ENCODE data around the gene CHST11.

Gene CHST11

DNA sequence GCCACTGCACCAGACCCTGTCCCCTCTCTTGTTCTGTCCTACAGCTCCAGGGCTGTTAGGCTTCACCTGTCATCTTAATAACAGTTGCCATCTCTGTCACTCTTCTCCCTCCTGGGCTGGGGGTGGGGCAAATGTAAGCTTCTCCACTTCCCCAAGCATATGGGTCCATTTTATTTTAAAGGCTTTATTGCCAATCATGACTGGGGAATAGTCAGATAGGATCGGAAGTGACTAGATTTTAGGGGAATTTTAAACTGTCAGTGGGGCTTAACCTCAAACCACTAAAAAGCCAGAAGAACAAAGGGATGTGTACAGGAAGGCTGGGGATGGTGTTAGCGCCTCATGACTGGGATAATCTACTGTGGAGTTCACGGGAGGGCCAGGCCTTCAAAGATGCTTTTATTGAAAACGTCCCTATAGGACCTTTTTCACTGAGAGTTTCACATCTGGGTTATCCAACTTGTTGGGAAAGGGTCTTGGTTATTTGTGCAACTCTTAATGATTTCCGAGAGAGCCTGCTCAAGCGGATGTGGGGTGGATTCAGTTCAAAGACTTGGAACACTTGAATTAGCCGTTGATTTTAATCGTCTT lies 41.6 kb downstream of the CHST11 start:
- H3K27ac ChIP-seq (ENCODE audit: low read depth, low read length) = no peak overlapping the region
- H3K9me3 ChIP-seq (ENCODE audit: control insufficient read depth in 1 of 2, low read length in 2 of 2) = no peaks in the 10 kb centered on the region
- no peak overlapping the region for H3K4me3 ChIP-seq (ENCODE audit: low read depth in 1 of 2, low read length in 2 of 2)
- H3K36me3 ChIP-seq (ENCODE audit: control insufficient read depth in 1 of 2, insufficient read depth in 2 of 2, low read length in 2 of 2) = no peaks in the 10 kb centered on the region
- H3K27me3 ChIP-seq (ENCODE audit: control insufficient read depth in 1 of 2, insufficient read depth in 2 of 2, low read length in 2 of 2) = no peaks in the 10 kb centered on the region
- no peak overlapping the region for H3K9ac ChIP-seq (ENCODE audit: low read depth in 1 of 2, low read length in 2 of 2)
- peaks cover 13 to 35% of the 10 kb centered on the region in 2 donors for H3K4me1 ChIP-seq (ENCODE audit: control insufficient read depth in 1 of 2, insufficient read depth in 2 of 2, low read length in 2 of 2)

DNA sequence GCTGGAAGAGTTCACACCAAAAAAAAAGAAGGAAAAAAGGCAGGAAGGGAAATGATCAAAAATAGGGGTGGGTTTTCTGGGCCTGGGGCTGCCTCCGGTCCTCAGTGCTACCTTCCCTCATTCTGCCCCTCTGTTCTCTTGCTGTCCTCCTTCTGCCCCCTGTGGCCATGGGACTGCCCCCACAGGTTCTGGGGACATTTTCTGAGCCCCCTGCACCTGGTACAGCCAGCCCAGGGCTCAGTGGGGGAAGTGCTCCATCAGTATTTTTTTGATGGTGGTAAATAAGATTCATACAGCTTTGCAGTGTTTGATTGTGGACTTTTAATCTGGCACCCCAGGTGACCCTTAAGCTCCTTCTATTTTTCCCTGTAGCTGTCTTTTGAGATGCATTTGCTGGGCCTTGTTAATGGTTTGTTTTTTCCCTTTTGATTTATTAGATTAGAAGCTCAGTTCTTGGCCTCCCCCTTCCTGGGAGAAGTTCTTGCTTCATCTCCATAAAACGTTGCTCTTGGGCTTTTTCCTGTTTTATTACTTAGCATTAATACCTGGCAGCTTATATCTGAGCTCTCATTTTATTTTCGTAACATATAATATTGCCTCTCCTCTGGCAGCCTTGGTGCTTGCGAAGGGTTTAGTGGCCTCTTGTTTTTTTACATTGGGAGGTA lies 43.1 kb downstream of the CHST11 start:
- Histone ChIP-seq H3K9ac (ENCODE audit: low read depth in 1 of 2, low read length in 2 of 2) (no peak overlapping the region), H3K4me1 (ENCODE audit: control insufficient read depth in 1 of 2, insufficient read depth in 2 of 2, low read length in 2 of 2) (peaks cover 16 to 23% of the 10 kb centered on the region in 2 donors), H3K36me3 (ENCODE audit: control insufficient read depth in 1 of 2, insufficient read depth in 2 of 2, low read length in 2 of 2) (no peaks in the 10 kb centered on the region), H3K27ac (ENCODE audit: low read depth, low read length) (no peak overlapping the region), H3K9me3 (ENCODE audit: control insufficient read depth in 1 of 2, low read length in 2 of 2) (no peaks in the 10 kb centered on the region), H3K27me3 (ENCODE audit: control insufficient read depth in 1 of 2, insufficient read depth in 2 of 2, low read length in 2 of 2) (no peaks in the 10 kb centered on the region), H3K4me3 (ENCODE audit: low read depth in 1 of 2, low read length in 2 of 2) (no peak overlapping the region)

DNA sequence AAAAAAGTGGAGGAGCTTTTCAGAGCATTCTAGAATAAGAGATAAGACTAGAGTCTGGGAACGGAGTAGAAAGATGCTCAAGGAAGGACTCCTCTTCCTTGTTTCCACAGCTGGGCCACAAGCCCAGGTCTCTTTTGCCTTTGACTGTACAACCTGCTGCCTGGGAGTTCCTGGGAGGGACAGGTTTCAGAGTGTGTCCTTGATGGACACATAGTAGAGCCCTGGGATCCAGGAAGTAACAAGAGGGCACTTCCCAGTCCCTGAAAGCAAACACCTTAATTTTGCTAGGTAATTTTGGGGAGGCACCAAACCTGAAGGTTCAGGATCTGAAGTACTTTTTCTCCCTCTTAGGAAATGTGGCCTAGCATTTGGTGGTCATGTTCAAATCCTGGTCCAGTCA lies 44.4 kb downstream of the CHST11 start:
- no peaks in the 10 kb centered on the region for H3K27me3 ChIP-seq (ENCODE audit: control insufficient read depth in 1 of 2, insufficient read depth in 2 of 2, low read length in 2 of 2)
- peaks cover 22 to 24% of the 10 kb centered on the region in 2 donors for H3K4me1 ChIP-seq (ENCODE audit: control insufficient read depth in 1 of 2, insufficient read depth in 2 of 2, low read length in 2 of 2)
- no peak overlapping the region for H3K4me3 ChIP-seq (ENCODE audit: low read depth in 1 of 2, low read length in 2 of 2)
- H3K9me3 ChIP-seq (ENCODE audit: control insufficient read depth in 1 of 2, low read length in 2 of 2) = no peaks in the 10 kb centered on the region
- H3K9ac ChIP-seq (ENCODE audit: low read depth in 1 of 2, low read length in 2 of 2) = no peak overlapping the region
- H3K36me3 ChIP-seq (ENCODE audit: control insufficient read depth in 1 of 2, insufficient read depth in 2 of 2, low read length in 2 of 2) = no peaks in the 10 kb centered on the region
- no peak overlapping the region for H3K27ac ChIP-seq (ENCODE audit: low read depth, low read length)

DNA sequence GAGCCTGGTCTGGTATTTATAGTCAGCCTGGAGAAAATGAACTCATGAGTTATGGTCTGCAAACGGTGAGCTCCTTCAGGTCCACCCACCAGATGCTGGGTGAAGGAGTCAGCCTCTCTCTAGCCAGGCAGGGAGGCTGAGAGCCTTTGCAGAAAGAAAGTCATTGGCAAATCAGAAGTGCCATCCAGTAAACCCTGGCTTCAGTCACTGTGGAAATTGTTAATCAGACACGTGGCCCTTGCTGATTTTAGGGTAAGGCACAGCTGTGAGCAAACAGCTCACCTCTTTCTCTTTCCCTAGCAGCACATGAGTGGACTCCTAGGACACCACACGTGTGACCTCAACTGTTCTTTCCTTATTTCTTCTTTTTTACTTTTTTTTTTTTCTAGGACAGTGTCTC lies 44.9 kb downstream of the CHST11 start:
- no peaks in the 10 kb centered on the region for H3K27me3 ChIP-seq (ENCODE audit: control insufficient read depth in 1 of 2, insufficient read depth in 2 of 2, low read length in 2 of 2)
- H3K9me3 ChIP-seq (ENCODE audit: control insufficient read depth in 1 of 2, low read length in 2 of 2) = no peaks in the 10 kb centered on the region
- H3K36me3 ChIP-seq (ENCODE audit: control insufficient read depth in 1 of 2, insufficient read depth in 2 of 2, low read length in 2 of 2) = no peaks in the 10 kb centered on the region
- no peak overlapping the region for H3K27ac ChIP-seq (ENCODE audit: low read depth, low read length)
- H3K4me1 ChIP-seq (ENCODE audit: control insufficient read depth in 1 of 2, insufficient read depth in 2 of 2, low read length in 2 of 2) = peaks cover 17 to 25% of the 10 kb centered on the region in 2 donors
- no peak overlapping the region for H3K4me3 ChIP-seq (ENCODE audit: low read depth in 1 of 2, low read length in 2 of 2)
- no peak overlapping the region for H3K9ac ChIP-seq (ENCODE audit: low read depth in 1 of 2, low read length in 2 of 2)

DNA sequence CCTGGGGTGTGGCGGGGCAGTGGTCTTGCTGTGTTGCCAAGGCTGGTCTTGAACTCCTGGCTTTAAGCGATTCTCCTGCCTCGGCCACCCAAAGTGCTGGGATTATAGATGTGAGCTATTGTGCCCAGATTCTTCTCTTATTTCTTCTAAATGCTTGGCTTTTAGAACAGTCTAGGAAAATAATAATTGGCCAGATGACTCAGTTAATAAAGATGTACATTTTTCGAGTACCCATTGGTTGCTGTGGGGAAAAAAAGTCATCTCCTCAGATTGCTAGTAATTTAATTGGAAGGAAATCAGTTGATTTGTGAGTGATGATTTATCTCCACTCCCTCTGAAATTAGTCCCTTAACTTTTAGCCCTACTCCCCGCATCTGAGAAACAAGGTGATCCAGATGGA lies 45.5 kb downstream of the CHST11 start:
- no peaks in the 10 kb centered on the region for H3K27me3 ChIP-seq (ENCODE audit: control insufficient read depth in 1 of 2, insufficient read depth in 2 of 2, low read length in 2 of 2)
- peaks cover 12 to 25% of the 10 kb centered on the region in 2 donors for H3K4me1 ChIP-seq (ENCODE audit: control insufficient read depth in 1 of 2, insufficient read depth in 2 of 2, low read length in 2 of 2)
- H3K9ac ChIP-seq (ENCODE audit: low read depth in 1 of 2, low read length in 2 of 2) = no peak overlapping the region
- H3K9me3 ChIP-seq (ENCODE audit: control insufficient read depth in 1 of 2, low read length in 2 of 2) = no peaks in the 10 kb centered on the region
- H3K36me3 ChIP-seq (ENCODE audit: control insufficient read depth in 1 of 2, insufficient read depth in 2 of 2, low read length in 2 of 2) = no peaks in the 10 kb centered on the region
- H3K4me3 ChIP-seq (ENCODE audit: low read depth in 1 of 2, low read length in 2 of 2) = no peak overlapping the region
- no peak overlapping the region for H3K27ac ChIP-seq (ENCODE audit: low read depth, low read length)

DNA sequence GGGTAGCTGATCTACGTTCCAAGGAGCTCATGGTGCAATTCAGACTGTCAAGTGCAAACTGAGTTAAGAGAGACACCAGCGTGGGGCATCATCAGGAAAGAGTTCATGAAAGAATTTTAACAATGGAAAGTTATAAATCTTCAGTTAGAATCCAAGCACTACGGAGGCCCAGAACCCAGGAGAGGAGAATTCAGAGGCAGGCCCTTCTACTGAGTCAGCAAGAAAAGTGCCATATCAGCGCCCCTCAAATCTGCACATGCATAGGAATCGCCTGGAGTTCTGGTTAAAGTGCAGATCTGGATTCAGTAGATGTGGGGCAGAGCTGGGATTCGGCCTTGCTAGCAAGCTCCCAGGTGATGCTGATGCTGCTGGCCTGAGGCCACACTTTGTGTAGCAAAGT lies 45.9 kb downstream of the CHST11 start:
- Histone ChIP-seq H3K36me3 (ENCODE audit: control insufficient read depth in 1 of 2, insufficient read depth in 2 of 2, low read length in 2 of 2) (no peaks in the 10 kb centered on the region), H3K27ac (ENCODE audit: low read depth, low read length) (no peak overlapping the region), H3K9ac (ENCODE audit: low read depth in 1 of 2, low read length in 2 of 2) (no peak overlapping the region), H3K9me3 (ENCODE audit: control insufficient read depth in 1 of 2, low read length in 2 of 2) (no peaks in the 10 kb centered on the region), H3K4me1 (ENCODE audit: control insufficient read depth in 1 of 2, insufficient read depth in 2 of 2, low read length in 2 of 2) (peaks cover 8 to 25% of the 10 kb centered on the region in 2 donors), H3K27me3 (ENCODE audit: control insufficient read depth in 1 of 2, insufficient read depth in 2 of 2, low read length in 2 of 2) (no peaks in the 10 kb centered on the region), H3K4me3 (ENCODE audit: low read depth in 1 of 2, low read length in 2 of 2) (no peak overlapping the region)

DNA sequence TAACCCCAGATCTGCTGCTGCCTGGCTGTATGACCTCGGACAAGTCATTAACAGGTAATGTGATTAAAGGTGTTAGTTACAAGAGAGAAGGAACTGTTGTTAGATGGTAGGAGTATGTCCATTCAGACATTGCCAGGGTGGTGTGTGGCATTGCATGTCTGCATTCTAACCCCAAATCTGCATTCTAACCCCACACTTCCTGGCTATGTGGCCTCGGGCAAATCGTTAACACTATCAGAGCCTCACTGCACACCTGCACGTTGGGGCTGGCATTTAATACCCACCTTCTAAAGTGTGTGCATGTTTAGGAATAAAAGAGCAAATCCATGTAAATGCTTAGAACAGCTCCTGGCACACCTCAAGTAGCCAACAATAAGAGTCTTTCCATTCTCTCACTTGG lies 46.4 kb downstream of the CHST11 start:
- Histone ChIP-seq H3K27ac (ENCODE audit: low read depth, low read length) (no peak overlapping the region), H3K36me3 (ENCODE audit: control insufficient read depth in 1 of 2, insufficient read depth in 2 of 2, low read length in 2 of 2) (no peaks in the 10 kb centered on the region), H3K4me3 (ENCODE audit: low read depth in 1 of 2, low read length in 2 of 2) (no peak overlapping the region), H3K4me1 (ENCODE audit: control insufficient read depth in 1 of 2, insufficient read depth in 2 of 2, low read length in 2 of 2) (peaks cover 7 to 25% of the 10 kb centered on the region in 2 donors), H3K27me3 (ENCODE audit: control insufficient read depth in 1 of 2, insufficient read depth in 2 of 2, low read length in 2 of 2) (no peaks in the 10 kb centered on the region), H3K9ac (ENCODE audit: low read depth in 1 of 2, low read length in 2 of 2) (no peak overlapping the region), H3K9me3 (ENCODE audit: control insufficient read depth in 1 of 2, low read length in 2 of 2) (no peaks in the 10 kb centered on the region)

DNA sequence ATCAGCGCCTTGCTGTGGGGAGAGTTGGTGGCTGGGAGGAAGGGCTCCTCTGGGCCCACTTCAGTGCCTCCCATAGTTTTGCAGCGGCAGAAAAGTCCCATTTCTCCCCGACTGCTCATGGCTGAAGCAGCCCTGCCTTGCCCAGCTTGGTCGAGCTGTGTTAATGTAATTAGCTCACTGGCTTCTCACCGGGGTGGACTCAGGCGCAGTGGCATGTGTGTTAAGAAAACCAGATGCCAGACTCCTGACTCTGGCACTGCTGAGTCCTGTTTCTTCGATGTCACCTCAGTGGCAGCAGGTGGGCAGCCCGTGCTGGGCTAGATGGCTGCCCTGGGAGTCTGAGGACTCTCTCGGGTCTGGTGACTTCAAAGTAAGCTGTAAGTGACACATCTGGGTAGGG lies 47.4 kb downstream of the CHST11 start:
- Histone ChIP-seq H3K27me3 (ENCODE audit: control insufficient read depth in 1 of 2, insufficient read depth in 2 of 2, low read length in 2 of 2) (no peaks in the 10 kb centered on the region), H3K27ac (ENCODE audit: low read depth, low read length) (no peak overlapping the region), H3K4me1 (ENCODE audit: control insufficient read depth in 1 of 2, insufficient read depth in 2 of 2, low read length in 2 of 2) (peaks cover 7 to 25% of the 10 kb centered on the region in 2 donors), H3K4me3 (ENCODE audit: low read depth in 1 of 2, low read length in 2 of 2) (no peak overlapping the region), H3K9ac (ENCODE audit: low read depth in 1 of 2, low read length in 2 of 2) (no peak overlapping the region), H3K36me3 (ENCODE audit: control insufficient read depth in 1 of 2, insufficient read depth in 2 of 2, low read length in 2 of 2) (no peaks in the 10 kb centered on the region), H3K9me3 (ENCODE audit: control insufficient read depth in 1 of 2, low read length in 2 of 2) (no peaks in the 10 kb centered on the region)

DNA sequence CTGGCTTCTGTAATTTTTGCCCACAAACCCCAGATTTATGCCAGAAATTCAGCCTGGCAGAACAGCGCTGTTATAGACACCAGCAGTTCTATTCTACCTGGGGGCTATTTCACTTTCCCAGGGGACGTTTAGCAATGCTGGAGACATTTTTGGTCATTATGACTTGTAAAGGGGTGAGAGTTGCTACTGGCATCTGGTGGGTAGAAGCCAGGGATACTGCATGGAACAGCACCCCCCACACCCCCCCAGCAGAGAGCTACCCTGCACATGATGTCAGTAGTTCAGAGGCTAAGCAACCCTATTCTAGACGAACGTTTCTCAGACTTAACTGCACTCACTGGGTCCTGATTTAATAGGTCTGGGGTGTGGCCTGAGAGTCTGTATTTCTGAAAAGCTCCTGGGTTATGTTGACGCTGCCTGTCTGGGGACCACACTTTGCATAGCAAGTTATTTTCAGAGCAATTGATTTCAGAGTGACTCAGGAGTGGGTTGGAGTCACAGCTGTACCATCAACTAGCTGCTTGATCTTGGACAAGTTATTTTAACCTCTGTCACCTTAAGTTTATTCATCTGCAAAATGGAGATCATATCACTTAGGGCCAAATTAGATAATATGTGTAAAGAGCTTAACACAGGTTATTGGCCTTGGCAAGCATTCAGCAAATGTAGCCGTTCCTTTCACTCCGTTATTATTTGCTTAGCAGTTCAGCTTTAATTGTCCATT lies 48.5 kb downstream of the CHST11 start:
- H3K9me3 ChIP-seq (ENCODE audit: control insufficient read depth in 1 of 2, low read length in 2 of 2) = no peaks in the 10 kb centered on the region
- no peak overlapping the region for H3K4me3 ChIP-seq (ENCODE audit: low read depth in 1 of 2, low read length in 2 of 2)
- H3K27me3 ChIP-seq (ENCODE audit: control insufficient read depth in 1 of 2, insufficient read depth in 2 of 2, low read length in 2 of 2) = no peaks in the 10 kb centered on the region
- peaks cover 7 to 25% of the 10 kb centered on the region in 2 donors for H3K4me1 ChIP-seq (ENCODE audit: control insufficient read depth in 1 of 2, insufficient read depth in 2 of 2, low read length in 2 of 2)
- H3K27ac ChIP-seq (ENCODE audit: low read depth, low read length) = no peak overlapping the region
- H3K36me3 ChIP-seq (ENCODE audit: control insufficient read depth in 1 of 2, insufficient read depth in 2 of 2, low read length in 2 of 2) = no peaks in the 10 kb centered on the region
- H3K9ac ChIP-seq (ENCODE audit: low read depth in 1 of 2, low read length in 2 of 2) = no peak overlapping the region

DNA sequence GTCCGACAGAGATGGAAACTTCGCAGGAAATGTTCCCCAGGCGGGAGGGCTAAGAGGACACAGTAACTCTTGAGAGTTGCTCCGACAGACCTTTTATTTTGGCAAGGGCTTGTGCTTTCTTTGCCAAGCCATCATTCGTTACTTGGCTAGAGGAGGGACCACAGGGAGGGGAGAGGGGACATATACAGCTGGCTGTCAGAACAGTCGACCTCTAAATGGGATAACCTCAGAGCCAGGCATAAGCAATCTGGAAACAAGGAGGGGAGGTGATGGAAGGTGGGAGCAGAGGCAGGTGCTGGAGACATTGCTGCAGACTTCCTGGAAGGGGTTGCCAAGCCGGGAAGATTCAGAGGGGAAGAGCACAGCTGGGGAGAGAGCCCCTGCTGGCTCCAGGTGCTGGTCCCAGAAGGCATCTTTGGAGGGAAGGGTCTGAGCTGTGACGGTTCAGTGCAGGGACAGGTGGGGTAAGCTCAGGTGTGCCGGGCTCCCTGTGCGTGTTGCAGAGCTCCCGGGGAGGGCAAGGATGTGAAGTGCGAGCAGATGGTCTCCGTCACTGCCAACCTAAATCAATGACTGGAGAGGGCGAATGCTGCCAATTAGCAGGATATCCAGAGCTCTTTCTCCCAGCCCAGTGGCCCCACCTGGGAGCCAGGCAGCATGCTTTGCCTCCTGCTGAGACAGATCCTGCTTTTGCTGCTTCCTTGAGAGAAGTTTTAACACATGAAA lies 50.1 kb downstream of the CHST11 start:
- Histone ChIP-seq H3K9me3 (ENCODE audit: control insufficient read depth in 1 of 2, low read length in 2 of 2) (no peaks in the 10 kb centered on the region), H3K27ac (ENCODE audit: low read depth, low read length) (no peak overlapping the region), H3K9ac (ENCODE audit: low read depth in 1 of 2, low read length in 2 of 2) (no peak overlapping the region), H3K4me1 (ENCODE audit: control insufficient read depth in 1 of 2, insufficient read depth in 2 of 2, low read length in 2 of 2) (peaks cover 7 to 25% of the 10 kb centered on the region in 2 donors), H3K36me3 (ENCODE audit: control insufficient read depth in 1 of 2, insufficient read depth in 2 of 2, low read length in 2 of 2) (no peaks in the 10 kb centered on the region), H3K4me3 (ENCODE audit: low read depth in 1 of 2, low read length in 2 of 2) (no peak overlapping the region), H3K27me3 (ENCODE audit: control insufficient read depth in 1 of 2, insufficient read depth in 2 of 2, low read length in 2 of 2) (no peaks in the 10 kb centered on the region)
